Mesodermal cell (in vitro differentiated cells): Measurements from ENCODE around the gene ANKRD34A.

Experiments
- H3K27ac ChIP-seq: 2 replicates; pipeline ENCODE4 v1.7.0; 2013; ENCODE audit warnings: mild to moderate bottlenecking, low read depth, low read length, moderate library complexity; ENCODE audit not compliant: severe bottlenecking
- H3K36me3 ChIP-seq: 2 replicates; pipeline ENCODE4 v1.7.1; 2013; ENCODE audit warnings: mild to moderate bottlenecking, low read length, moderate library complexity; ENCODE audit not compliant: control insufficient read depth, insufficient read depth
- H3K4me1 ChIP-seq: one replicate; pipeline ENCODE4 v1.7.1; 2013; ENCODE audit warnings: mild to moderate bottlenecking, low read length; ENCODE audit not compliant: insufficient read depth, control insufficient read depth, poor library complexity, severe bottlenecking
- H3K4me3 ChIP-seq: 2 replicates; pipeline ENCODE4 v1.7.0; 2013; ENCODE audit warnings: low read length, control low read depth, mild to moderate bottlenecking; ENCODE audit not compliant: insufficient read depth, poor library complexity, severe bottlenecking; ENCODE audit errors: extremely low read depth
- H3K9me3 ChIP-seq: 2 replicates; pipeline ENCODE4 v1.7.1; 2013; ENCODE audit warnings: mild to moderate bottlenecking, low read length, moderate library complexity; ENCODE audit not compliant: control insufficient read depth
- whole genome bisulfite sequencing, 2 experiments: methylation state at CpG; one replicate each; pipeline ENCODE4 v1.1.5; 2013; ENCODE audit warnings: missing lambda C conversion rate in 2 of 2; ENCODE audit not compliant: insufficient coverage in 2 of 2; 5-methylcytosine and 5-hydroxymethylcytosine counted together

Gene ANKRD34A

GRCh38 chr1:145918992-145919939, 45.1 kb downstream of the ANKRD34A start:
- H3K4me3 ChIP-seq, result peak overlapping the region; percentile 80
- peaks cover 7% of the 10 kb centered on the region for H3K4me1 ChIP-seq
- 17% methylated on average over 21 to 22 of the region's 33 CpGs for WGBS, 2 experiments
- peaks cover 50% of the 10 kb centered on the region for H3K36me3 ChIP-seq
- H3K27ac ChIP-seq, result peak overlapping the region; percentile 30
- no peaks in the 10 kb centered on the region for H3K9me3 ChIP-seq

- Histone ChIP-seq H3K27ac (peak within 1 kb of the TSS; percentile 30), H3K9me3 (no peaks in the 10 kb centered on the region), H3K36me3 (peaks cover 50% of the 10 kb centered on the region), H3K4me1 (peaks cover 7% of the 10 kb centered on the region), H3K4me3 (peak within 1 kb of the TSS; percentile 80)
- WGBS, 2 experiments, result 2 to 4% methylated on average over 41 to 42 of the region's 51 CpGs
These were observed 46.0 kb downstream of the ANKRD34A start, which contains the start of gene PEX11B for GRCh38 chr1:145918144-145918991. PEX11B (minus strand) TSS chr1:145918717; CDS start chr1:145918688, 29 bp downstream.

- Histone ChIP-seq H3K27ac (no peak overlapping the region), H3K36me3 (peaks cover 44% of the 10 kb centered on the region), H3K4me1 (peaks cover 7% of the 10 kb centered on the region), H3K9me3 (no peaks in the 10 kb centered on the region), H3K4me3 (peak overlapping the region; percentile 80)
- WGBS, 2 experiments, result 95 to 100% methylated on average over 2 to 3 of the region's 5 CpGs
These were observed 46.8 kb downstream of the ANKRD34A start for GRCh38 chr1:145917595-145917994.

GRCh38 chr1:145916745-145917144, 47.6 kb downstream of the ANKRD34A start:
- H3K36me3 ChIP-seq, result peaks cover 43% of the 10 kb centered on the region
- WGBS, 2 experiments, result 88 to 95% methylated on average over 5 of the region's 5 CpGs
- no peak overlapping the region for H3K4me3 ChIP-seq
- H3K27ac ChIP-seq, result no peak overlapping the region
- H3K9me3 ChIP-seq, result no peaks in the 10 kb centered on the region
- H3K4me1 ChIP-seq, result peaks cover 7% of the 10 kb centered on the region

GRCh38 chr1:145912128-145912641, 52.2 kb downstream of the ANKRD34A start:
- H3K4me3 ChIP-seq, result no peak overlapping the region
- 88 to 91% methylated on average over 9 to 11 of the region's 11 CpGs for WGBS, 2 experiments

More at GRCh38 chr1:145912128-145912641, 52.2 kb downstream of the ANKRD34A start:
- H3K27ac ChIP-seq, result no peak overlapping the region
- peaks cover 8% of the 10 kb centered on the region for H3K4me1 ChIP-seq
- H3K36me3 ChIP-seq, result peaks cover 46% of the 10 kb centered on the region
- no peaks in the 10 kb centered on the region for H3K9me3 ChIP-seq
